B cell (primary cell): ENCODE results near the gene DNAJB6.

Source experiments
- CTCF ChIP-seq: fragments of 200-600 bp; IDR thresholded peaks from one replicate; pipeline ENCODE4 v1.8.0; 2022; ENCODE audit warnings: antibody characterized with exemption, mild to moderate bottlenecking
- EZH2 ChIP-seq: IDR thresholded peaks from 2 replicates; pipeline ENCODE4 v1.6.1; 2012; ENCODE audit warnings: borderline replicate concordance, low read depth, mild to moderate bottlenecking, moderate library complexity, low read length; ENCODE audit not compliant: insufficient read depth, poor library complexity, severe bottlenecking

- TF ChIP-seq CTCF (no peak), EZH2 (no peak)
Observed at GRCh38 chr7:157360483-157361025, 23.8 kb downstream of the DNAJB6 start.
